SIG-M5 treated with dmso at 0.1 percent for 504 hours (cell line): ENCODE data around the gene BCL10.
A peak's percentile ranks its signal among the peaks of the same experiment; 100 is the strongest.
"Not testable (repeated sequence)": the region's sequence is repeated elsewhere in the genome, so short reads cannot be mapped to it uniquely, and the experiment has no call there.

Source experiments
- DNase-seq: peaks from one replicate; lab custom pipeline; 2025; ENCODE audit not compliant: unreplicated experiment; lab: John Stamatoyannopoulos, UW

The BCL10 gene

GRCh38 chr1:85268801-85269585 is 7.4 kb downstream of the BCL10 start:
- no peak for DNase-seq

- no peak for DNase-seq
These were observed 9.1 kb downstream of the BCL10 start for GRCh38 chr1:85267313-85267712.

- DNase-seq, result no peak
These were observed 12.3 kb downstream of the BCL10 start for GRCh38 chr1:85264150-85264549.

GRCh38 chr1:85262985-85263384 is 13.4 kb downstream of the BCL10 start:
- DNase-seq, result no peak

- DNase-seq, result no peak
These were observed 16.5 kb downstream of the BCL10 start for GRCh38 chr1:85259912-85260274.

GRCh38 chr1:85259118-85259911 is 17.1 kb downstream of the BCL10 start, which contains the start of gene C1orf52:
Gene C1orf52, minus strand, starts transcription at chr1:85259662. Its CDS starts 29 bp downstream, at chr1:85259633.
- DNase-seq, result peak; percentile 73

- DNase-seq, result peak; percentile 9
These were observed 17.8 kb downstream of the BCL10 start for GRCh38 chr1:85258536-85259117.

GRCh38 chr1:85249042-85249441 is 27.4 kb downstream of the BCL10 start:
- DNase-seq, result not testable (repeated sequence)

GRCh38 chr1:85245891-85246290 is 30.5 kb downstream of the BCL10 start:
- DNase-seq, result no peak

- no peak for DNase-seq
These were observed 31.0 kb downstream of the BCL10 start for GRCh38 chr1:85245456-85245855.

- no peak for DNase-seq
These were observed 32.0 kb downstream of the BCL10 start for GRCh38 chr1:85244271-85245061.

GRCh38 chr1:85243372-85243771 is 33.1 kb downstream of the BCL10 start:
- DNase-seq, result no peak

GRCh38 chr1:85240643-85241042 is 35.8 kb downstream of the BCL10 start:
- DNase-seq, result no peak

- no peak for DNase-seq
These were observed 36.2 kb downstream of the BCL10 start for GRCh38 chr1:85240174-85240601.

GRCh38 chr1:85237613-85238012 is 38.8 kb downstream of the BCL10 start:
- no peak for DNase-seq

- no peak for DNase-seq
These were observed 46.0 kb downstream of the BCL10 start for GRCh38 chr1:85230305-85230977.

GRCh38 chr1:85229574-85230097 is 46.8 kb downstream of the BCL10 start:
- DNase-seq, result peak; percentile 24

- no peak for DNase-seq
These were observed 47.5 kb downstream of the BCL10 start for GRCh38 chr1:85228972-85229371.

- DNase-seq, result no peak
These were observed 50.6 kb downstream of the BCL10 start for GRCh38 chr1:85225624-85226380.
